ENCODE data around the gene ERV3-1.
"Not testable (repeated sequence)": the region's sequence is repeated elsewhere in the genome, so short reads cannot be mapped to it uniquely, and the experiment has no call there.

The ERV3-1 gene

DNA sequence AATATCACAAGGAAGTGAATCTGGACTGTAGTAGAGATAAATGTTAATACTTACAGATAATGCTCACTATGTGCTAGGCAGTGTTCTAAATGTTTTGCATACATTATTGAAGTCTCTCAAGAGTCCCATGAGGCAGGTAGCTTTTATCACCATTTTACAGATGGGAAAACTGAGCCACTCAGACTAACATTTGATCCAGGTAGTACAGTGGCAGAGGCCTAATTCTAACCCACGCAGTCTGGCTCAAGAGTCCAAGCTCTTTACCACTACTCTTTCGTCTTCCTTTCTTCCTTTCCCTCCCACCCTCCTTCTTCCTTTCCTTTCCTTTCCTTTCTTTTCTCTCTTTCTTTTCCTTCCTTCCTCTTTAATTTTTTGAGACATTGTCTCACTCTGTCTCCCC lies 39.1 kb upstream of the ERV3-1 start:
- H3K79me2 ChIP-seq (ENCODE audit: insufficient read depth, low read length) = peaks cover 13% of the 10 kb centered on the region; the same call in 1 of the 2 replicates
- not testable (repeated sequence) for H3K4me3 ChIP-seq (ENCODE audit: low read length, poor library complexity, severe bottlenecking); H3K9me3 ChIP-seq (ENCODE audit: insufficient read depth, low read depth, low read length); H3K9me2 ChIP-seq (replicated peaks; ENCODE audit: low read depth, low read length); H3K36me3 ChIP-seq (ENCODE audit: insufficient read depth, low read length); H3K9ac ChIP-seq (ENCODE audit: low read depth, low read length, poor library complexity, severe bottlenecking); H2AFZ ChIP-seq (ENCODE audit: low read length); H3K4me1 ChIP-seq (ENCODE audit: insufficient read depth, low read length, poor library complexity, severe bottlenecking); H3F3A ChIP-seq (ENCODE audit: low read depth); H3K4me2 ChIP-seq (ENCODE audit: low read depth, low read length, poor library complexity, severe bottlenecking); H4K20me1 ChIP-seq (ENCODE audit: insufficient read depth, low read length, poor library complexity, severe bottlenecking); H3K27me3 ChIP-seq (ENCODE audit: insufficient read depth, low read length, poor library complexity, severe bottlenecking)

- not testable (repeated sequence) for H3K9me2 ChIP-seq (replicated peaks; ENCODE audit: low read depth, low read length); H3K9me3 ChIP-seq (ENCODE audit: insufficient read depth, low read depth, low read length); H2AFZ ChIP-seq (ENCODE audit: low read length); H3K27me3 ChIP-seq (ENCODE audit: insufficient read depth, low read length, poor library complexity, severe bottlenecking); H3K36me3 ChIP-seq (ENCODE audit: insufficient read depth, low read length); H3F3A ChIP-seq (ENCODE audit: low read depth)
- Histone ChIP-seq H3K4me3 (ENCODE audit: low read length, poor library complexity, severe bottlenecking) (peak overlapping the region; percentile 89), H3K4me2 (ENCODE audit: low read depth, low read length, poor library complexity, severe bottlenecking) (peak overlapping the region; percentile 88), H3K79me2 (ENCODE audit: insufficient read depth, low read length) (peaks cover 31% of the 10 kb centered on the region), H3K9ac (ENCODE audit: low read depth, low read length, poor library complexity, severe bottlenecking) (peak overlapping the region; percentile 77), H4K20me1 (ENCODE audit: insufficient read depth, low read length, poor library complexity, severe bottlenecking) (peaks cover 17% of the 10 kb centered on the region), H3K4me1 (ENCODE audit: insufficient read depth, low read length, poor library complexity, severe bottlenecking) (peaks cover 19% of the 10 kb centered on the region)
These were observed 32.3 kb upstream of the ERV3-1 start for GRCh38 chr7:65038767-65039166.

GRCh38 chr7:65037740-65038688 lies 31.5 kb upstream of the ERV3-1 start:
- H4K20me1 ChIP-seq (ENCODE audit: insufficient read depth, low read length, poor library complexity, severe bottlenecking) = peaks cover 17% of the 10 kb centered on the region
- no peaks in the 10 kb centered on the region for H3F3A ChIP-seq (ENCODE audit: low read depth)
- TF ChIP-seq CTCF (conservative IDR thresholded peaks at IDR 0.05; ENCODE audit: low read length) (peak; percentile 33), EZH2phosphoT487 (IDR thresholded peaks at IDR 0.05; ENCODE audit: borderline replicate concordance) (no peak)
- H3K4me1 ChIP-seq (ENCODE audit: insufficient read depth, low read length, poor library complexity, severe bottlenecking) = peaks cover 19% of the 10 kb centered on the region
- H3K9me3 ChIP-seq (ENCODE audit: insufficient read depth, low read depth, low read length) = no peaks in the 10 kb centered on the region
- no peaks in the 10 kb centered on the region for H3K27me3 ChIP-seq (ENCODE audit: insufficient read depth, low read length, poor library complexity, severe bottlenecking)
- no peaks in the 10 kb centered on the region for H3K9me2 ChIP-seq (replicated peaks; ENCODE audit: low read depth, low read length)
- H3K4me3 ChIP-seq (ENCODE audit: low read length, poor library complexity, severe bottlenecking) = peak overlapping the region; percentile 89
- no peaks in the 10 kb centered on the region for H3K36me3 ChIP-seq (ENCODE audit: insufficient read depth, low read length)
- peak overlapping the region; percentile 77 for H3K9ac ChIP-seq (ENCODE audit: low read depth, low read length, poor library complexity, severe bottlenecking)
- peaks cover 31% of the 10 kb centered on the region for H3K79me2 ChIP-seq (ENCODE audit: insufficient read depth, low read length)
- H2AFZ ChIP-seq (ENCODE audit: low read length) = peak overlapping the region; percentile 81; the same call in 1 of the 2 replicates
- H3K4me2 ChIP-seq (ENCODE audit: low read depth, low read length, poor library complexity, severe bottlenecking) = peak overlapping the region; percentile 50

- H3K36me3 ChIP-seq (ENCODE audit: insufficient read depth, low read length); H3F3A ChIP-seq (ENCODE audit: low read depth); H3K27me3 ChIP-seq (ENCODE audit: insufficient read depth, low read length, poor library complexity, severe bottlenecking); H3K4me3 ChIP-seq (ENCODE audit: low read length, poor library complexity, severe bottlenecking); H3K4me2 ChIP-seq (ENCODE audit: low read depth, low read length, poor library complexity, severe bottlenecking); H2AFZ ChIP-seq (ENCODE audit: low read length); H3K9ac ChIP-seq (ENCODE audit: low read depth, low read length, poor library complexity, severe bottlenecking); H3K9me3 ChIP-seq (ENCODE audit: insufficient read depth, low read depth, low read length); H3K9me2 ChIP-seq (replicated peaks; ENCODE audit: low read depth, low read length): not testable (repeated sequence)
- Histone ChIP-seq H3K4me1 (ENCODE audit: insufficient read depth, low read length, poor library complexity, severe bottlenecking) (peaks cover 15% of the 10 kb centered on the region), H3K79me2 (ENCODE audit: insufficient read depth, low read length) (peaks cover 22% of the 10 kb centered on the region), H4K20me1 (ENCODE audit: insufficient read depth, low read length, poor library complexity, severe bottlenecking) (peaks cover 17% of the 10 kb centered on the region)
These were observed 30.0 kb upstream of the ERV3-1 start for GRCh38 chr7:65036526-65036925.

GRCh38 chr7:65035469-65035868 lies 29.0 kb upstream of the ERV3-1 start:
- not testable (repeated sequence) for H3K27me3 ChIP-seq (ENCODE audit: insufficient read depth, low read length, poor library complexity, severe bottlenecking); H3F3A ChIP-seq (ENCODE audit: low read depth); H3K36me3 ChIP-seq (ENCODE audit: insufficient read depth, low read length); H3K9me3 ChIP-seq (ENCODE audit: insufficient read depth, low read depth, low read length); H3K9me2 ChIP-seq (replicated peaks; ENCODE audit: low read depth, low read length); H3K9ac ChIP-seq (ENCODE audit: low read depth, low read length, poor library complexity, severe bottlenecking); H3K4me2 ChIP-seq (ENCODE audit: low read depth, low read length, poor library complexity, severe bottlenecking); H2AFZ ChIP-seq (ENCODE audit: low read length); H3K4me3 ChIP-seq (ENCODE audit: low read length, poor library complexity, severe bottlenecking)
- H3K4me1 ChIP-seq (ENCODE audit: insufficient read depth, low read length, poor library complexity, severe bottlenecking) = peaks cover 15% of the 10 kb centered on the region
- H3K79me2 ChIP-seq (ENCODE audit: insufficient read depth, low read length) = peaks cover 17% of the 10 kb centered on the region
- peaks cover 17% of the 10 kb centered on the region for H4K20me1 ChIP-seq (ENCODE audit: insufficient read depth, low read length, poor library complexity, severe bottlenecking)

GRCh38 chr7:65034120-65034782 lies 27.8 kb upstream of the ERV3-1 start:
- H2AFZ ChIP-seq (ENCODE audit: low read length); H3K9me3 ChIP-seq (ENCODE audit: insufficient read depth, low read depth, low read length); H3K4me3 ChIP-seq (ENCODE audit: low read length, poor library complexity, severe bottlenecking); H3K4me1 ChIP-seq (ENCODE audit: insufficient read depth, low read length, poor library complexity, severe bottlenecking); H3K36me3 ChIP-seq (ENCODE audit: insufficient read depth, low read length); H3K9me2 ChIP-seq (replicated peaks; ENCODE audit: low read depth, low read length); H3K9ac ChIP-seq (ENCODE audit: low read depth, low read length, poor library complexity, severe bottlenecking); H3F3A ChIP-seq (ENCODE audit: low read depth); H3K27me3 ChIP-seq (ENCODE audit: insufficient read depth, low read length, poor library complexity, severe bottlenecking); H4K20me1 ChIP-seq (ENCODE audit: insufficient read depth, low read length, poor library complexity, severe bottlenecking); H3K4me2 ChIP-seq (ENCODE audit: low read depth, low read length, poor library complexity, severe bottlenecking); H3K79me2 ChIP-seq (ENCODE audit: insufficient read depth, low read length): not testable (repeated sequence)
